ENCODE data around the gene ZNF879.

DNA sequence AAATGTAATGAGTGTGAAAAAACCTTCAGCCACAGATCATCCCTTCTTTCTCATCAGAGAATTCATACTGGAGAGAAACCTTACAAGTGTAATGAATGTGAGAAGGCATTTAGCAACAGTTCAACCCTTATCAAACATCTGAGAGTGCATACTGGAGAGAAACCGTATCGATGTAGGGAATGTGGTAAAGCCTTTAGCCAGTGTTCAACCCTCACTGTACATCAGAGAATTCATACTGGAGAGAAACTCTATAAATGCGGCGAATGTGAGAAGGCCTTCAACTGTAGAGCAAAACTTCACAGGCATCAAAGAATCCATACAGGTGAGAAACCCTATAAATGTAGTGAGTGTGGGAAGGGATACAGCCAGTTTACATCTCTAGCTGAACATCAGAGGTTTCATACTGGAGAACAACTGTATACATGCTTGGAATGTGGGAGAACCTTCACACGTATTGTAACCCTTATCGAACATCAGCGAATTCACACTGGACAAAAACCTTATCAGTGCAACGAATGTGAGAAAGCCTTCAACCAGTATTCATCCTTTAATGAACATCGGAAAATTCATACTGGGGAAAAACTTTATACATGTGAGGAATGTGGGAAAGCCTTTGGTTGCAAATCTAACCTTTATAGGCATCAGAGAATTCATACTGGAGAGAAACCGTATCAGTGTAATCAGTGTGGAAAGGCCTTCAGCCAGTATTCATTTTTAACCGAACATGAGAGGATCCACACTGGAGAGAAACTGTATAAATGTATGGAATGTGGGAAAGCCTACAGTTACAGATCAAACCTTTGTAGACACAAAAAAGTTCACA is 55.8 kb downstream of the ZNF879 start:
- TF ChIP-seq, protein P1, sequence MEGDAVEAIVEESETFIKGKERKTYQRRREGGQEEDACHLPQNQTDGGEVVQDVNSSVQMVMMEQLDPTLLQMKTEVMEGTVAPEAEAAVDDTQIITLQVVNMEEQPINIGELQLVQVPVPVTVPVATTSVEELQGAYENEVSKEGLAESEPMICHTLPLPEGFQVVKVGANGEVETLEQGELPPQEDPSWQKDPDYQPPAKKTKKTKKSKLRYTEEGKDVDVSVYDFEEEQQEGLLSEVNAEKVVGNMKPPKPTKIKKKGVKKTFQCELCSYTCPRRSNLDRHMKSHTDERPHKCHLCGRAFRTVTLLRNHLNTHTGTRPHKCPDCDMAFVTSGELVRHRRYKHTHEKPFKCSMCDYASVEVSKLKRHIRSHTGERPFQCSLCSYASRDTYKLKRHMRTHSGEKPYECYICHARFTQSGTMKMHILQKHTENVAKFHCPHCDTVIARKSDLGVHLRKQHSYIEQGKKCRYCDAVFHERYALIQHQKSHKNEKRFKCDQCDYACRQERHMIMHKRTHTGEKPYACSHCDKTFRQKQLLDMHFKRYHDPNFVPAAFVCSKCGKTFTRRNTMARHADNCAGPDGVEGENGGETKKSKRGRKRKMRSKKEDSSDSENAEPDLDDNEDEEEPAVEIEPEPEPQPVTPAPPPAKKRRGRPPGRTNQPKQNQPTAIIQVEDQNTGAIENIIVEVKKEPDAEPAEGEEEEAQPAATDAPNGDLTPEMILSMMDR (IDR thresholded peaks at IDR 0.05) = no peak
- TF ChIP-seq POLR2AphosphoS5 (IDR thresholded peaks at IDR 0.05) (no peak), POLR2A (IDR thresholded peaks at IDR 0.05) (no peak)
